CD4-positive, alpha-beta T cell treated with Interleukin-6 for 4 hours (primary cell): Measurements from ENCODE around the gene CCNY.
"Not testable (repeated sequence)": the region's sequence is repeated elsewhere in the genome, so short reads cannot be mapped to it uniquely, and the experiment has no call there.

ENCODE experiments used
- DNase-seq: peaks from one replicate; pipeline ENCODE4 v3.0.0-alpha.2; 2020; ENCODE audit warnings: mixed read lengths

CCNY gene

DNA sequence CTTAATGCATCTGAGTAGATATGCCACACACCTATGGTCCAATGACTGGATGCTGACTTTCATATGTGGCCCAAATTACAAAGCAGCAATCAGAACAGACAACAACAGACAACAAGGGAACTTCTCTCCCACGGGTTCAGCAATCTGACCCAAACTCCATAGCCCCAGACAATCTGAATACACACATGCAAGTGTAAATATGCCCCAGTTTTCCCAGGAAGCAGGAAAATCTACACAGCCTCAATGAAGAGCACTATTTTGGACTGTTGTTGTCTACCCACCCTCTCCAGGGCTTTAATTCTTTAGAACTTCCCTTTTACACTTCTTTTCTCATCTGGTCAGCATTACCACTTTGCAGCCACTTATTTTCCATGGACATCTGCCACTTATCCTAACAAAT lies 2.0 kb upstream of the CCNY start:
- no peak for DNase-seq

- peak; percentile 19 for DNase-seq
Observed at GRCh38 chr10:35335133-35336083, 901 bp upstream of the CCNY start.

DNA sequence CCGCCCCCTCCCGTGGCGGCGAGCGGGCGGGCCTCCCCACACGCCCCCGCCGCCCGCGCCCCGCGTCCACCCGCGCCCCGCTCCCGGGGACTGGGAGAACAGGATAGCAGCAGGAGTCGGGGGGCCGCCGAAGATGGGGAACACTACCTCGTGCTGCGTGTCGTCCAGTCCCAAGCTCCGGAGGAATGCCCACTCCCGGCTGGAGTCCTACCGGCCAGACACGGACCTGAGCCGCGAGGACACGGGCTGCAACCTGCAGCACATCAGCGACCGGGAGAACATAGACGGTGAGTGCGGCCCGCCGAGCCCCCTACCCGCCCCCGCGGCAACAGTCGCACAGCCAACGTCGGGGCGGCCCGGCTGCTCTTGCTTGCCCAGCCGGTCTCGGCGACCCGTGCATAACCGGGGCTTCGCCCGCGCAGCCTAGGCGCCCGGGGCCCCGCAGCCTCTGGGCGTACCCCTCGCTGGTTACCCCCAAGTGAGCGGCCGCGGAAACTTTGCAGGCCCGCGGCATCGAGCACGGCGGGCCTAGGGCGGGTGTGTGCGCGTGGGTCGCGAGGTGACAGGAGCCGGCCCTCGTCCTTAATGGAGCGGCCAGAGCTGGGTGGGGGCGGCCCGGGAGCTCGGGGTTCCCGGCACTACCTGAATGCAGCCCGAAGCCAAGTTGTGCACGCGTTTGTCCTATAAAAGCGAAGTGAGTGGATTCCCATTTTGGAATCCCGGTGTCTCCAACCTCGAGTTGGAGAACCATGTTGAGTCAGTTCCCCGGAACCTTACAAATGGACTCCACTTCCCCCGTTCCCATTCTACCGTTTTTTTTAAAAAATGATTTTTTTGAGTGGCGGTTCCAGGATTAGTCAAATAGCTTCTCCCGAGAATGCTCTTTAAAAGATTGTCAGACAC lies 863 bp downstream of the CCNY start:
- peak; percentile 30 for DNase-seq

DNA sequence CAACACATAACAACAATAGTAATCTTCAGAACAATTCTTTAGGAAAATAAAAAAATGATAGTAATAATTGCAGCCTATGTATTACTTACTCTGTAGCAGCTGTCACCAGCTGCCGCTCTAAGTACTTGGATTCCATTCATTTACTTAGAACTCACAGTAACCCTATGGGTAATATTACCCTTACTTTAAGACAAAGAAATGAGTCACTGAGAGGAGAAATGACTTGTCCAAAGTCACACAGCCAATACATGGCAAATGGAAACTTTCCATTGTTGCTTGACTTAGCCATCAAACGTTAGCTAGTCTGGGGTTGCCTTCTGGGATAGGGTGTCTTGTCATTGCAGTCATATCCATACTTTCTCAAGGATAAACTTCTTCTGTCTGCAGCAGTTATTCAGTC lies 3.6 kb downstream of the CCNY start:
- no peak for DNase-seq

- DNase-seq = no peak
Observed at GRCh38 chr10:35340975-35341374, 4.7 kb downstream of the CCNY start.

GRCh38 chr10:35341521-35341920 lies 5.2 kb downstream of the CCNY start:
- DNase-seq = no peak

GRCh38 chr10:35342183-35342753 lies 6.0 kb downstream of the CCNY start:
- DNase-seq = no peak

DNA sequence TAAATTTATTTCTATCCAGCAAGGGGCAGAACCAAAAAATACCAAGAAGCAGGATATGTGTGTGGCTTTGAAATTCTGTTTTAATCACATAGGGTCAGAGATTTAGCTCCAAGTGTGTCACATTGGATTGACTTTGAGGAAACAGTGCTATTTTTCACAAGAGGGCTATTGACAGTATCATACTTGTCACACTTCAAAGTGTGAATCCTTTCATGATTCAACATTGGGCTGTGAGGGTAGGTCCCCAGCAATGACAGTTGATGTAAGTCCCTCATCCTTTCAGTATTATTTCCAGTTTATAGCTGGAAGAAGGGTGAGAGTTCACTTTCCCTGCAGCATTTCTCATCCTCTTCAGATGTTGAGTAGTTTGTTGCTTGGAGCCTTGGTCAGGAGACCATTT lies 7.4 kb downstream of the CCNY start:
- DNase-seq = no peak

DNA sequence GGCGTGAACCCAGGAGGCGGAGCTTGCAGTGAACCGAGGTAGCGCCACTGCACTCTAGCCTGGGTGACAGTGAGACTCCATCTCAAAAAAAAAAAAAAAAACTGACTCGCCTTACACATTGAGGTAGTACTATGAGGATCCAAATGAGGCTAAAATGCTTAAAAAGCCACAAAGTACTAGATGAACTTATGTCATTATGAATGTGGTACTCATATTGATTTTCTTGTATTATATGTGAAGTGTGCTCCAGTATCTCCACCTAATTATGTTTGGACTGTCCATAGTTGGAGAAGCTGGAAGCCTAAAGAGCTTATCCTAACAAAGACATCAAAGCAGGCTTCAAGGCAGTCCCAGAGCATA lies 9.1 kb downstream of the CCNY start:
- DNase-seq = no peak

- no peak for DNase-seq
Observed at GRCh38 chr10:35346248-35346647, 9.9 kb downstream of the CCNY start.

DNA sequence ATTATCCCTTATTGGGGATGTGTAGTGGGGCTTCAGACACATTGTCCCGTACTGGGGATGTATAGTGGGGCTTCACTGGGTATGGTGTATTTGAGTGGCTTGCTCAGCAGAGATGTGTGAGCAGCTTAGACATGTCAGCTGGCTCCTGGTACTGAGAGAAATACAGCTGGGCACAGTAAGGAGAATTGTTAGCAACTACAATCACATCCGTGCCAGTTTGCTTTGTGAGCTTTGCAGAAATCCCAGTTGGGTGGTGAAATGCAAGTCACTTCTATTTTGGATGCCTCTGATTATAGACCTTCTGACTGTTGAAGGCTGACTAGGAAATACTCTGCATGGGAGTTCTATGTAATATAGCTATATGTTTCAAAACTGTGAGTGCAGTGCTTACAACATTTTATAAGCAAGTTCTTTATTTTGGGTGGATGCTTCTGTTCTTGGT lies 10.8 kb downstream of the CCNY start:
- no peak for DNase-seq

DNA sequence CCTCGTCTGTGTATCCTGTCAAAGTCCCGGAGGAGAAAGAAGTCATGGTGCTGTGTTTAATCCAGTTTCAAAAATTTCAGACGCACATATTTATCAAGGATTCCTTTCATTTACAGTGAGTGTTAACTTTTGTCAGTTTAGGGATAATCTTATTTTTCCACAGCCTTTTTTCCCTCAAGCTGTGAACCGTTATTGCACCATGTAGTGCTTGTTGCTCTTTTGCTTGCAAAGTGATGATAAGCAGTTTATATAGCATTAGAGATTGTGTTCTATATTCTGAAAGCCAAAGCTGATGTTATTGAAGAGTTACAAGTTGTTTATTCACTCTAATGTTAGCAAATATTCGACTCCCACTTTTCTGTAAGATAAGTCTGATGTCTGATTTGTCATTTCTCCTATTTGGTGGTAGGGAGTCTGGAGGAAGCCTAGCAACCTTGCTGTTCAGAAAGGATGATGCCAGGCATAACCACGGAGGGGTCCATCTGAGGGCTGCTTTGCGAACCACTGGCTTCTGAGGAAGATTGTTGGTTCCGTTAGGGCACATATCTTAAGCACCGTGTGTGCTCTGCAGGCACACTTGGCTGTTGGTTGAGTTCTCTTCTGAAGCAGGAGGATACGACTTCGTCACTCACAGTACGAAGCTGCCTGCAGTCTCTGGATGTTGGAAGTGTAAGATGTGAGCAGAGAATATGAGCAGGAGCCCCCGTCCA lies 11.7 kb downstream of the CCNY start:
- no peak for DNase-seq

- no peak for DNase-seq
Observed at GRCh38 chr10:35348609-35349388, 12.5 kb downstream of the CCNY start.

DNA sequence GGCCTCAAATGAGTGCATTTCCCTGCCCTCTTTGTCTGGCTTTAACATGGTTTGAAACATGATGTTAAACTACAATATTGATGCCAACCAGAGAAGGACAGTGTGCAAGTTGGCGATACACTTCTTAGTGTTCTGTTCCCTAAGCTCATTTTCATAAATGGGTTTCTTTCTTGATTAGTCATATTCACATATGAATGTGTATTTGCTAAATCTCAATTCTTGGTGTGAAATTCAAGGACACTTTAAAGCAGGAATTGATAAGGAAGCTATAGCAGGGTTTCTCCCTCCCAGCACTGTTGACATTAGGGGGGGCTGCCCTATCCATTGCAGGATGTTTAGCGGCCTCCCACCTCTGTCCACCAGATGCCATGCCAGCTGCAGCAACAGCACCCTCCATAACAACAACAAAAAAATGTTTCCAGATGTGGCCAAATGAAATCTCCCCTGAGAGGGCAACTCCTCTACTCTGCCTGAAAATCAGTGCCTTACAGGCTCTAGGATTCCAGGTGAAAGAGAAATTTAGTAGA lies 13.1 kb downstream of the CCNY start:
- DNase-seq = no peak

- no peak for DNase-seq
Observed at GRCh38 chr10:35351021-35351420, 14.7 kb downstream of the CCNY start.

GRCh38 chr10:35352097-35352496 lies 15.8 kb downstream of the CCNY start:
- no peak for DNase-seq

DNA sequence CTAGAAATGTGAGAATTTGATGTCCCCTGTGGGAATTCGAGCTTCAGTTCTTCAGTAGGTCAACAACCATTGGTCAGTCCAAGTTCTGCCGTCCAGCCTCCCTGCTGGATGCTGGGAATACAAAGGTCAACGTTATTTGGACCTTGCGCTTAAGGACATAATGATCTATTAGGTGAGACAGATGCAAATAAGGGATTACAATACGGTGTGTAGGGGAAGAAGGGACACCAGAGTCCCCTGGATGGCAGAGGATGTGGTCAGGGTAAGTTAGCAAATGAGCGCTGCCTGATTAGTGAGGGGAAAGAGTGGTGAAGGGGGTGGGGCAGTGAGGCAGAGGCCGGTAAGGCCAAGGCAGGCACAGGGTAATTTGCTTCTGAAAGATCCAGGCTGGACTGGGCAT lies 16.2 kb downstream of the CCNY start:
- peak; percentile 31 for DNase-seq

GRCh38 chr10:35353395-35353794 lies 17.1 kb downstream of the CCNY start:
- no peak for DNase-seq

DNA sequence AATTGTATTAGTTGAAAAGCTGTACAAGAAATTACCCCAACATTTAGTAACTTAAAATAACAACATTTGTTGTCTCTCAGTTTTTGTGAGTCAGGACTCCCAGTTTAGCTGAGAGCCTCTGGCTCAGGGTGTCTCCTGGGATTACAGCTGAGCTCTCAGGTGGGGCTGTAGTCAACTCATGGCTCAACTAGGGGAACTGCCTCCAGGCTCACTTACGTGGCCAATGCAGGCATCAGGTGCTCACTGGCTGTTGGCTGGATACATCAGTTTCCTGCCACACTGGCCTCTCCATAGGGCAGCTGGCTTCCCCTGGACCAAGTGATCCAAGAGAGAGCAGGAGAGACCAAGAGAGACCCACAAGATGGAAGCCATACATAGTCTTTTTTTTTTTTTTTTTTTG lies 17.5 kb downstream of the CCNY start:
- DNase-seq = no peak

DNA sequence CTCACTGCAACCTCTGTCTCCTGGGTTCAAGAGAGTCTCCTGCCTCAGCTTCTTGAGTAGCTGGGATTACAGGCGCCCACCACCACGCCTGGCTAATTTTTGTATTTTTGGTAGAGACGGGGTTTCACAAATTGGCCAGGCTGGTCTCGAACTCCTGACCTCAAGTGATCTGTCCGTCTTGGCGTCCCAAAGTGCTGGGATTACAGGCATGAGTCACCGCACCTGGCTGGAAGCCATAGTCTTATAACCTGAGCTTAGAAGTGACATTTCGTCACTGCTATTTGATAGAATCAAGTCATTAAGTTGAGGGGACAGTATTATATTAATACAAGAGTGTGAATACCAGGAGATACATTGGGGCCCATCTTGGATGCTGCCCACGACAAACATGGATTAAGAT lies 17.9 kb downstream of the CCNY start:
- DNase-seq = not testable (repeated sequence)

DNA sequence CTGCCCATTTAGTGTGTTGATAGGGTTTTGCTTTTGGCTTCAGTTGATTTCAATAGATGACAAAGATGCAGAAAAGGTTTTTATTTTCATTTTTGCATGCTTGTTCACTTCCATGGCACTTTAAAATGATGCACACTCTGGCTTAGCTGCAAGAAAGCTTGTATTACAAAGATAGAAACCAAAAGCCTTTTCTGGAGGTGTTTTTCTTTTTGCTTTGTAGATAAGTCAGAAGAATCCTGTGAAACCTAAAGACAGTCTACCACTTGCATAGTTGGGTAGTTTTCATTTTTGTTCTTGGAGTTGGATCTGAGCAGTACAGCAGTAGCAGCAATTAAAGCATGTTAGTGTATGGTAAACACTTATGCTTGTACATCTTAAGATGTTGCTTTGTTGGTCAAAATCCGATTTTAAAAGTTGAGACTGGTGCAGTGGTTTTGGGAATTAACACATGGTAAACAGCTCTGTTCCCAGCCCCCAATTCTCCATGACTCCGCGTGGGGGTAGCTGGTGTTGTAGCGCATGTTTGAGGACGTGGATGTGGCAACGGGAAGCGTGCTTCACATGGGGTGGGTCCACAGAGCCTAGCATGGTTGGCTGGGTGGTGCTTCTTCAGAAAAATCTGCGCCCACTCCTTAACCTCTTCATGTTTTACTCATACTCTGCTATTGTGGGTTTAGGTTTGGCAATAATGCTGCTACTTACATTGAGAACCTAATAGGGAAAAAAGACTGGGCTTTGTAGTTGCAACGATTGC lies 19.8 kb downstream of the CCNY start:
- no peak for DNase-seq
